Glutamatergic neuron (in vitro differentiated cells): ENCODE results near the gene DES. TPM values are rescaled to one million over a fixed set of nuclear protein-coding genes. Genes with fewer than 3 reads are reported as not detected.

Experiments
- DNase-seq: peaks from one replicate; pipeline ENCODE4 v3.0.0; 2022
- H3K27ac Mint-ChIP-seq: one replicate; pipeline ENCODE4 v1.8.0; 2020; ENCODE audit warnings: mild to moderate bottlenecking, mixed read lengths, inconsistent platforms; ENCODE audit not compliant: unreplicated experiment
- H3K27me3 Mint-ChIP-seq: one replicate; pipeline ENCODE4 v1.8.0; 2020; ENCODE audit warnings: mild to moderate bottlenecking, moderate library complexity, mixed read lengths, inconsistent platforms; ENCODE audit not compliant: unreplicated experiment
- H3K36me3 Mint-ChIP-seq: one replicate; pipeline ENCODE4 v1.8.0; 2020; ENCODE audit warnings: mild to moderate bottlenecking, mixed read lengths, inconsistent platforms; ENCODE audit not compliant: unreplicated experiment
- H3K4me1 Mint-ChIP-seq: one replicate; pipeline ENCODE4 v1.8.0; 2020; ENCODE audit warnings: mild to moderate bottlenecking, low read depth, mixed read lengths, inconsistent platforms; ENCODE audit not compliant: unreplicated experiment
- H3K4me3 Mint-ChIP-seq: one replicate; pipeline ENCODE4 v1.8.0; 2020; ENCODE audit warnings: mild to moderate bottlenecking, mixed read lengths, inconsistent platforms; ENCODE audit not compliant: unreplicated experiment
- H3K9me3 Mint-ChIP-seq: one replicate; pipeline ENCODE4 v1.8.0; 2020; ENCODE audit warnings: mild to moderate bottlenecking, moderate library complexity, mixed read lengths, inconsistent platforms; ENCODE audit not compliant: unreplicated experiment
- total RNA-seq: library from RNA; stranded (reverse); fragmentation: NEBNext Ultra II Directional; extraction: Animal tissue kit (Norgen Biotek cat#: 25700); gene quantifications from one replicate; pipeline ENCODE4 v1.2.1, GENCODE V29; 2021; ENCODE audit not compliant: unreplicated experiment
- TF ChIP-seq, protein P1 (sequence below): fragments of 200-600 bp; sonication (generic); IDR thresholded peaks from one replicate; pipeline ENCODE4 v1.5.0; 2021; ENCODE audit not compliant: partially characterized antibody, unreplicated experiment

The DES gene
- total RNA-seq, 1 donor from 2014 or later: 1.3 TPM

DNA sequence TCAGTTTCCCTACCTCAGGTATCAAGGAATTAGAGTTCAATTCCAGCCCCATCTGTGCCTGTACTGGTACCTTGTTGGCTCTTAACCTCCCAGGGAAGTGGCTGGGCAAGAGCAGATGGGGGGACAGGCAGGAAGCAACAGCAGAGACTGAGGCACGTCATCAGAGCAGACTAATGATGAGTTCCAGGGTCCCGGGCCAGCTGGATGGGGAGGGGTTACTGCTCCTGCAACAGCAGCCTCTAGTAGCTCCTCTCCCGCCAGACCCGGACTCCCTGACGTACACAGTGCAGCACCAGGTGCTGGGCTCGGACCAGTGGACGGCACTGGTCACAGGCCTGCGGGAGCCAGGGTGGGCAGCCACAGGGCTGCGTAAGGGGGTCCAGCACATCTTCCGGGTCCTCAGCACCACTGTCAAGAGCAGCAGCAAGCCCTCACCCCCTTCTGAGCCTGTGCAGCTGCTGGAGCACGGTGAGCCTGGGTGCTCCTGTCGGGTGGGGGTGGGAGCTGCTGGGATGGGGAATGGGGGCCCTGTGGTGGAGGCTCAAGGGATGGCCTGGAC is 54.5 kb downstream of the DES start:
- peaks cover 9% of the 10 kb centered on the region for H3K4me1 Mint-ChIP-seq
- no peak for DNase-seq

DNA sequence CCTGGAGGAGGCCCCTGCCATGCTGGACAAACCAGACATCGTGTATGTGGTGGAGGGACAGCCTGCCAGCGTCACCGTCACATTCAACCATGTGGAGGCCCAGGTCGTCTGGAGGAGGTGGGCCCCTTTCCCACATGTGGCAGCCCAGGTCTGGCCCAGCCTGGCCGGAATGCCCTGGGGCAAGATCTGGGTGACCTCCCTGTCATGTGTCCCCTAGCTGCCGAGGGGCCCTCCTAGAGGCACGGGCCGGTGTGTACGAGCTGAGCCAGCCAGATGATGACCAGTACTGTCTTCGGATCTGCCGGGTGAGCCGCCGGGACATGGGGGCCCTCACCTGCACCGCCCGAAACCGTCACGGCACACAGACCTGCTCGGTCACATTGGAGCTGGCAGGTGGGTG is 55.3 kb downstream of the DES start:
- peaks cover 9% of the 10 kb centered on the region for H3K4me1 Mint-ChIP-seq
- H3K27me3 Mint-ChIP-seq: peaks cover 2% of the 10 kb centered on the region
- no peak overlapping the region for H3K27ac Mint-ChIP-seq
- TF ChIP-seq, protein P1, sequence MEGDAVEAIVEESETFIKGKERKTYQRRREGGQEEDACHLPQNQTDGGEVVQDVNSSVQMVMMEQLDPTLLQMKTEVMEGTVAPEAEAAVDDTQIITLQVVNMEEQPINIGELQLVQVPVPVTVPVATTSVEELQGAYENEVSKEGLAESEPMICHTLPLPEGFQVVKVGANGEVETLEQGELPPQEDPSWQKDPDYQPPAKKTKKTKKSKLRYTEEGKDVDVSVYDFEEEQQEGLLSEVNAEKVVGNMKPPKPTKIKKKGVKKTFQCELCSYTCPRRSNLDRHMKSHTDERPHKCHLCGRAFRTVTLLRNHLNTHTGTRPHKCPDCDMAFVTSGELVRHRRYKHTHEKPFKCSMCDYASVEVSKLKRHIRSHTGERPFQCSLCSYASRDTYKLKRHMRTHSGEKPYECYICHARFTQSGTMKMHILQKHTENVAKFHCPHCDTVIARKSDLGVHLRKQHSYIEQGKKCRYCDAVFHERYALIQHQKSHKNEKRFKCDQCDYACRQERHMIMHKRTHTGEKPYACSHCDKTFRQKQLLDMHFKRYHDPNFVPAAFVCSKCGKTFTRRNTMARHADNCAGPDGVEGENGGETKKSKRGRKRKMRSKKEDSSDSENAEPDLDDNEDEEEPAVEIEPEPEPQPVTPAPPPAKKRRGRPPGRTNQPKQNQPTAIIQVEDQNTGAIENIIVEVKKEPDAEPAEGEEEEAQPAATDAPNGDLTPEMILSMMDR: no peak
- H3K4me3 Mint-ChIP-seq: no peak overlapping the region
- no peak for DNase-seq
- H3K9me3 Mint-ChIP-seq: no peaks in the 10 kb centered on the region
- H3K36me3 Mint-ChIP-seq: no peaks in the 10 kb centered on the region

More for the DNA sequence above, 54.5 kb downstream of the DES start:
- Mint-ChIP-seq H3K4me3 (no peak overlapping the region), H3K27me3 (peaks cover 2% of the 10 kb centered on the region), H3K27ac (no peak overlapping the region), H3K36me3 (no peaks in the 10 kb centered on the region), H3K9me3 (no peaks in the 10 kb centered on the region)
- TF ChIP-seq, protein P1: no peak

DNA sequence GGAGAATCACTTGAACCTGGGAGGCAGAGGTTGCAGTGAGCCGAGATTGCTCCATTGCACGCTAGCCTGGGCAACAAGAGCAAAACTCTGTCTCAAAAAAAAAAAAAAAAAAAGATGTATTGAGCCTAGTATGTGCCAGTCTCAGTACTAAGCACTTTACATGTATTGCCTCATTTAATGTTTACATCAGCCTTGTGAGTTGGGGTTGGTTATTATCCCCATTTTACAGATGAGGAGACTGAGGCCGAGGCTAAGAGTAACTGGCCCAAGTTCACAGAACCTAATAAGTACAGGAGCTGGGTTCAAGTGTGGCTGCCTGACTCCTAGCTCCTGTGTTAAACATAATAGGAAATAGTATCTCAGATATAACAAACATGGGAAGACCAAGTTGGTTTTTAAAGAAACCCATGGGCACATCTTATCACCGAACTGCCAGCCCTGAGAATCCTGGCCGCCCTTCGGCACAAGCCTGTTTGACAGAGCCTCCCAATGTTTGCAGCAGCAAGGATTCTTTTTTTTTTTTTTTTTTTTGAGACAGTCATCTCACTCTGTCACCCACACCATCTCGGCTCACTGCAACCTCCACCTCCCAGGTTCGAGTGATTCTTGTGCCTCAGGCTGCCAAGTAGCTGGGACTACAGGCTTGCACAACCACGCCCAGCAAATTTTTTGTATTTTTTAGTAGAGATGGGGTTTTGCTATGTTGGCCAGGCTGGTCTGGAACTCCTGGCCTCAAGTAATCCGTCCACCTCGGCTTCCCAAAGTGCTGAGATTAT is 56.3 kb downstream of the DES start:
- no peaks in the 10 kb centered on the region for H3K9me3 Mint-ChIP-seq
- peaks cover 9% of the 10 kb centered on the region for H3K4me1 Mint-ChIP-seq
- TF ChIP-seq, protein P1: no peak
- no peak for DNase-seq
- H3K36me3 Mint-ChIP-seq: no peaks in the 10 kb centered on the region
- H3K27ac Mint-ChIP-seq: no peak overlapping the region
- peaks cover 7% of the 10 kb centered on the region for H3K27me3 Mint-ChIP-seq
- no peak overlapping the region for H3K4me3 Mint-ChIP-seq

DNA sequence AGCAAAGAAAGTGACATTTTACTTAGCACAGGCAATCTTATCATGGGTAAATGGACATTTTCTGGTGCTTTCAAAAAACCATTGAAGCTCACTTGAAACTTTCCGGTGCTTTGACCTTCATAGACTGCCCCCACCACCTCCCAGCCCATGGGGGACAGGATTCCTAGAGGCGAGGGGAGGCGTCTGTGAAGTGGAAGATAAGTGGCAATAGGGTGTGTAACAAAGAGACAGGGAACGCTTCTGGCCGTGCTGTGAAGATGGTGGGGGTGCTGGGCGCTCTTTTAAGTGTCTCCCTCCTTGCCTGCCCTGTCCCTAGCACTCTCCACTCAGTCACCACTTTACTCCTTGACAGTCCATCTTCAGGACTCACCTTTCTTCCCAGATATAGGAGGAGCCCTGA is 57.1 kb downstream of the DES start:
- no peak overlapping the region for H3K27ac Mint-ChIP-seq
- no peaks in the 10 kb centered on the region for H3K36me3 Mint-ChIP-seq
- H3K9me3 Mint-ChIP-seq: no peaks in the 10 kb centered on the region
- TF ChIP-seq, protein P1: no peak
- peaks cover 9% of the 10 kb centered on the region for H3K4me1 Mint-ChIP-seq
- no peak overlapping the region for H3K4me3 Mint-ChIP-seq
- peaks cover 10% of the 10 kb centered on the region for H3K27me3 Mint-ChIP-seq
- DNase-seq: no peak
